NCI-H510A (cell line): Measurements from ENCODE around the gene SUPT16H.
"Not testable (repeated sequence)": the region's sequence is repeated elsewhere in the genome, so short reads cannot be mapped to it uniquely, and the experiment has no call there.

Experiments
- DNase-seq: peaks from one replicate; lab custom pipeline; 2025; lab: John Stamatoyannopoulos, UW

The SUPT16H gene

DNA sequence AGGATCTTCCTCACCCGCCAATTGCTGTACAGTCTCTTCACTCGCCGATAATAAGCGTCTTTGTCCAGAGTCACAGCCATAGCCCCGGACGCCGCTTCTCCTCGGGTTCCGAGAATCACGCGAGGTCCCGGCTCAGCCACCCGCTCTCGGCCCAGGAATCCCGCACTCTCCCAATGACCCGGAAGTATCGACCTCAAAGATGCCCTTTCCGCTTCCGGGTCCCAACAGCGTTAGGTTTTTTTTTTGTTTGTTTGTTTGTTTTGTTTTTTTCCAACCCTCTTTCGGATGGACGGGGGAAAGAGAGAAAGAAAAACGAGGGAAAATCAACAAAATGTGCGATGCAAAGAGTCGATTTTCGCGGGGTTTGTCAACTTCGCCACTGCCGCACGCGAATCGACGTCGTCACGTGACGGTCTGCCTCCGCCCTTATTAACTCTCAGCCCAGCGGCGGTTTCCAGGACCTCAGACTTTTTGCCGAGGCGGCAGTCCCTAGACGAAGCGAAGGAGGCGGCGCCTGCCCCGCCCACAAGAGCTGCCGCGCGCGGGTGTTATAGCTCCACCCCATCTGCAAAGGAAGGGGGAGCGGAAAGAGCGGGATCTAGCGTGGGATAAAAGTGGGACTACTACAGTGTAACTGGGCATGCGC, at the start of gene SUPT16H:
Gene SUPT16H, minus strand, starts transcription at position 172 of the 646 bp plus-strand sequence. Its CDS starts 92 bp downstream, at position 80.
- DNase-seq: peak; percentile 96

DNA sequence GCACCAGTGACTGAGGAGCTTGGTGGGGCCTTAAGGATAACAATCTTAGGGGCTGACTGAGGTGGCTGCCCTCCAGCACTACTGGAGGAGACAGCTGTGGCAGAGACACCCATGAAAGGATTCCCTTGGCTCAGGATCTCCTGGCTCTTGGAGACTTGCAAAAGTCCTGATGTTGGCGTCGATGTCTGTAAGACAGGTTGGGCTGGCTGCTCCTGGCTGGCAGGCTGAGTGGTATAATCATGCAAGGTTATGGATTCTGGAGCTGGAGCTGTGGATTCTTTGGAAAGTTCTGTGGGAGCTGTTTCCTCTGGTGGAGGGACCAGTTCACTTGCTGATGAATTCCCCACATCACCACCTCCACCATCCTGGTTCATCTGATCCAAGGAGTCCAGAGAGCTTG, 47.3 kb upstream of the SUPT16H start:
- DNase-seq: no peak

DNA sequence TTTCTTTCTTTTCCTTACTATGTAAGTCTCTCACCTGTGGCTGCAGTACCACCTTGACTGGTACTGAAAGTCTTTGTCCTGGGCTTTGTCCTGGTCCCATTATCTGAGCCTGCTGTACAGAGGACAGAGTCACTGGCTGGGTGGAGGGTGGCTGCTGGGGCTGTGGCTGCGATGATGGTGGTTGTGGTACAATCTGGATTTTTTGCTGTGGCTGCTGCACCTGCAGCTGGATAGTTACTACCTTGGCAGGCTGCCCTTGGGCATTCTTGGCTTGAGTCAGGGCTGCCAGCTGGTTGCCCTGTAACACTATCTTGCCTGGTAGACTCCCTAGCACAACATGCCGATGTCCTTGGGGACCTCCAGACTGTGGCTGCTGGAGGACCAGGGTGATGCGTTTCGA, 45.1 kb upstream of the SUPT16H start:
- no peak for DNase-seq

DNA sequence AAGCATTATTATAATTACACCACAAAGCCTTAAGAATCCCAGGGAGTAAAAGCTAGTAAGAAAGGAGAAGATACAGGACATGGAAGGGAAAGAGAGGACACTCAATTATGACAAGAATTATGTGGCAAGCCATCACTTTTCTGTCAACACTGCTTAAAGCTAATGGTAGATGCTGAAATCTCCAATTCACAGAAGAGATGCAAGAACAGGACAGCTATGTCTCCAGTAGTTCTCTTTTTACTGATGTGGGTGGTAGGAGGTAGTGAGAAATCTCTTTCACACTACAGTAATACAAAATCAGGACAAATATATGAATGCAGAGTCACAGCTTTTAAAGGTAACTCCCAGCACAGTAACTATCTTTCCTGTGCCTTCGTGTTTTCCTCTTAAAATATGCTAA, 42.9 kb upstream of the SUPT16H start:
- DNase-seq: no peak

DNA sequence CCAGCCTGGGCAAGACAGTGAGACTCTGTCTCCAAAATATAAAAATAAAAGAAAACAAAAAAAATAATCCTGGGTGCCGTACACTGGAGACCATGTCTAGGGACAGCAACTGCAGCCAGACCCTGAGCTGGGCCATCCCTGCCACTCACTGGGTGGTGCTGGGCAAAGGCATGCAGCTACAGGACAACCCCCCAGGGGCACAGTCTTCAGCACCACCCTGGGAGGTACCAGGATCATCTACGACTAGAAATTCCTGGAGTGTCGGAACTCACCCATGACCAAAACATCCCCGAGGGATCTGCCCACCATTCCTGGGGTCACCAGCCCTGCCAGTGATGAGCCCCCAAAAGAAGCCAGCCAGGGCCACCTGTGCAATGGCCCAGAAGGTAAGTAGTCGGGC, 35.7 kb upstream of the SUPT16H start:
- DNase-seq: no peak

DNA sequence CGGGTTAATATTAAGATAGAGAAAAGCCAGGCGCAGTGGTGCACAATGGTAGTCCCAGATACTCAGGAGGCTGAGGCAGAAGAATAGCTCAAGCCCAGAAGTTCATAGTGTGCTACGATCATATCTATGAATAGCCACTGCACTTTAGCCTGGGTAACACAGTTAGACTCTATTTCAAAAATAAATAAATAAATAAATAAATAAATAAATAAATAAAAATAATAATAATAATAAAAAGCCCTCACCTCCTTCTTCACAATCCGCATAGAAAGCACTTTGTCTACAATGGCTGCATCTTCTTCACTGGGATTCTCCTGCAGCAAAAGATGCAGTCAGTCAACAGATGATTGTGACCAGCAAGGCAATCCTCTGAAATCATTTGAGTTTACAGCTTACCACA, 31.5 kb upstream of the SUPT16H start:
- DNase-seq: no peak

DNA sequence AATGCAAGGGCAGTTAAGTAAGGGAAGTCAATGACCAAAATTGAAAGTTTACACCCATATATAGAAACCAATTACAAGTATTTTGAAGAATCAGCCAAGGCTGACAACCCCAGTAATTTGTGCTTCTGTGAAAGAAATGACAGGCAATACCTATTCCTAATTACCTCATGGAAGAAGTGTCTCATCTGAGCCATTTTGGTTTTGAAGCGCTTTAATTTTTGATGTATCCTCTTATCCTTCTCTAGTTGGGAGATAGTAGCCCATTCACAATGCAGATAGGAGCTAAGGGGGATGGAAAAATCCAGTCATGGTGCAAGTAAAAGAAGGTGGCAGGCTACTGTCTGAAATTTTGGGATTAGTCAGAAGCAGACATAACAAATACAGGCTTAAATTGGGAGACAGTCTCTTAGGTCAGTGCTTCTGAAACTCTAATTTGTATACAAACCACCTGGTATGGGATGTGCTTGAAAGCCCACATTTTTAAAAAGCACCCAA, 30.4 kb upstream of the SUPT16H start:
- no peak for DNase-seq

DNA sequence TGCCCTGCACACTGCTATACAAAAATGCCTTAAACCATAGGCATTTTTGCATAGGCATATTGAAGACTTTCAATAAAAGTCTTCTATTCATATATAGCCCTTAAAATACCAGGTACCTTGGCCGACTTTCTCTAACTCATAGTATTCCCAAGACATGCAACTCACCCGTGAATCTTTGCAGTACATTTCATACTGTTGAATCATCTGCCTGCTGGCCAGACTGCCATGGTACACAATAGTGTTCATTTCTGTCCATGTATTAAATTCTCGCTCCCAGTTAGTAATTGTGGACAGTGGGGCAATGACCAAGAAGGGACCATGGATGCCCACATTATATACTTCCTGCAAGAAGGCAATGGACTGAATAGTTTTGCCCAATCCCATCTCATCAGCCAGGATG, 24.3 kb upstream of the SUPT16H start:
- no peak for DNase-seq

DNA sequence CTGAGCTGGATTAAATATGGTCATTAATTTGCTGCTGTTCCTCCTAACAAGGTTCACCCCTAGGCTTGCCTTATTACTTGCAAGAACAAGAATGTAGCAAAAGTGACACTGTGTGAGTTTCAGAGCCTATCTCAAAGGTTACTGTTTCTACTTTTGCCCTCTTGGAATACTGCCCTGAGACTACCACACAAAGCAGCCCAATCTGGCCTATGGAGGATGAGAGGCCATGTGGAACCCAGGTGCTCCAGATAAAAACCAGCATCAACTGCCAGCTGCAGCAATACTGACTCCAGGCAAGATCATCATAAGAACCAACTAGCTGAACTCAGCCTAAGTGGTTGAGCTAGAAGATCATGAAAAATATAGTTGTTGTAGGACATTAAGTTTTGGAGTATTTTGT, 22.4 kb upstream of the SUPT16H start:
- no peak for DNase-seq

DNA sequence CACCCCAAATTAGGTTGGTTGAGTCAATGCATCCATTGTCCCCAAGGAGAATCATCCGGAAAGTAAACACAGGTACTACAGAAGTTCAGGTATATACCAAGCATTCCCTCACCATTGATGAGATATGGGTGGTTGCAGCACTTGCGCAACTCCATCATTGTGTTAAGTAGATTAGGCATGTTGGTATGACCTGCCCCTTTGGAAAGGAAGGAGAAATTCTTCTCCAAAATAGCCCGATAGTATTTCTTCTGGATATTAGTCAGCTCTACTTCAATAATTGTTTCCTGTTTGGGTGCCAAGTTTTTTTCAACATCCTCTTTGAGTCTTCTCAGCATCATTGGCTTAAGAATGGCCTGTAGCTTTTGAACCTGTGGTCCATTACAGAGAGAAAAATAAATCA, 21.3 kb upstream of the SUPT16H start:
- no peak for DNase-seq

DNA sequence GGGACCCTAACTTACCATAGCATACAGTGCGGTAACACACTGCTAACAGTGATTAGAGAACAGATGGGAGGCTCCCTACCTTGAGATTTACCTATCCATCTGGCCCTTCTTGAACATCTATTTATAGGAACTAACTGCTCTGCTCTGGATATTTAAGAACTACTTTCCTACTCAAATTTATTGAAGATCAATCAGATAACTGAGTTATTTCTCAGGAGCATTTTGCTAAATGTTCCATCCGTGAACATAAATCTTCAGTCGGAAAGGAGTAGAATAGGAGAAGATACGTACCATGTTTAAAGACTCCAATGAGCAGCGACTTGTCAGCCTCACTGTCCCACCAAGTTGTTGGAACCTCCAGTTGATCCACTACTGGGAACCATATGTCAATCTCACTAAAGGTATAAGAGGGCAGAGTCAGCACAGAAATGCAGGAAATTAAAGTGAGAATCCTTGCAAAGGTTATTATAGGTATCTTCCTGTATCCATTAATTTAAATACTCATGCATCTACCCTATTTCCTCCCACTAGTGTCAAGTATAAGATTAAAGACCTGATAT, 15.6 kb upstream of the SUPT16H start:
- no peak for DNase-seq

DNA sequence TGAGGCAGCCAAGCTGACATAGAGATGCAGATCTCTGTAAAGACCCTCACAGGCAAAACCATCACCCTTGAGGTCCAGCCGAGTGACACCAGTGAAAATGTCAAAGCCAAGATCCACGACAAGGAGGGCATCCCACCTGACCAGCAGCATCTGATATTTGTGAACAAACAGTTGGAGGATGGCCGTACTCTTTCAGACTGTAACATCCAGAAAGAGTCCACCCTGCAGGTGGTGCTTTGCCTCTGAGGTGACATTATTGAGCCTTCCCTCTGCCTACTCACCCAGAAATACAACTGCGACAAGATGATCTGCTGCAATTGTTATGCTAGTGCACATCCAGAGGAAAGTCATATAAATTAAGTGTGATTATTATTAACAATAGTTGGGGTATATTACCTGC, 15.1 kb upstream of the SUPT16H start:
- no peak for DNase-seq

DNA sequence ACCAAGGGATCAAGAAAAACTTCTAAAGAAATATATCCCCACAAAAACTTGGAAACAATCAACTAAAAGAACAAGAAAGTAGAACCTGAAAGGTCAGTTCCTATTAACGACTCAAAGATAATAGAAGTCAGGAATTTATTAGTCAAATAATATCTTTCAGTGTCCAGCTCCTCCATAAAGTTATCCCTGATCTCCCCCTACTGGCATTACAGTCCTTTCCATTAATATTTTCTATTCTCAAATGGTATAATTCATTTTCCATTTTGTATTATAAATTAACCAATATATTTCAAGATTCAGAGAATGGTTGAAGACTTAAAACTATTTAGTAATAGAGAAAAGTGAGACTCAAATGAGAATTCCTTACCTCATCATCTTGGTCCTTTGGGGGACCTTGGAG, 11.6 kb upstream of the SUPT16H start:
- no peak for DNase-seq

DNA sequence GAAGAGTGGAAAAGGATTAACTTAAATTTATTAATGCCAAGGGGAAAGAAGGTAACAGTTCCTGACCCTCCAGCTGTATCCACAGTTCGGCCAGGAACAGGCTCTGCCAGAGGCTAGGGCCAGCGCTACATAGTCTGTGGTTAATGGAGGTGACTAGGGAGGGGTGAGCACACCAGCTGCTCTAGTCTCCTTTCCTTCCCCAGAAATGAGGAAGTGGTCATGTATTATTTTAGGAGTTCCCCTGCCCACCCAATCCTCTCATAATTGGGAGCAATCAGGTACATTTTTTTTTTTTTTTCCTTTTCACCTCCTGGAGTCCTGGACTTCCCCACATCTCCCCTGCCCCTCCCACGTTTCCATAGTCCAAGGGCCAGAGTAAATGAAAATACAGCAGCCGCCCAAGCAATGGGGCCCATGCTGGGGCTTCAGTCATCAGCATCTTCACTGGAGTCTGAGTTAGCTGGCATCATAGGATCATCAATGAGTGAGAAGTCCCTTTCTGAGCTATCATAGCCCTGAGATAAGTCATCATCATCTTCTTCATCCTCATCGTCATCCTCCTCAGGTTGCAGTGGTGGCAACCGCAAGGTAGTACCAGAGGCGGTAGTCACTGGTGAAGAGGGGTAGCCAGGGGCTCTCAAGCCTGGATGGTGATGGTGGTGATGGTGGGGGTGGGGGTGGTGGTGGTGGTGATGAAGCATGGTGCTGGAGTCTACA, 1.5 kb upstream of the SUPT16H start:
- DNase-seq: no peak

DNA sequence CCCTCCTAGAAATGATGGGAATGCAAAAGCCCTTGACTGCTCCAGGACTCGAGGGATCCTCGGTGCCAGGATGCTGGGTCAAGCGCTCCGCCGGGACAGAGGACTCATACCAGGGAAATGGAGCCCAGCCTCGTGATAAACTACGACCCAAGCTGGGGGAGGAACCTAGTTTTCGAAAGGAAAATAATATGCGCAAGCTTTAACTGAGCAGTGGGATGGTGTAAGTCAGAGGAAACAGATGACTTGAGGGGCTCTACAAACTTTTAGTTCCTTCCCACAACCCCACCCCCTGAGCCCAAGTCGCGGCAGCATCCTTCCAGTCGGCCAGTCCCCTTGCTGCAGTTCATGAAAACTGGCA, 654 bp upstream of the SUPT16H start:
- no peak for DNase-seq

DNA sequence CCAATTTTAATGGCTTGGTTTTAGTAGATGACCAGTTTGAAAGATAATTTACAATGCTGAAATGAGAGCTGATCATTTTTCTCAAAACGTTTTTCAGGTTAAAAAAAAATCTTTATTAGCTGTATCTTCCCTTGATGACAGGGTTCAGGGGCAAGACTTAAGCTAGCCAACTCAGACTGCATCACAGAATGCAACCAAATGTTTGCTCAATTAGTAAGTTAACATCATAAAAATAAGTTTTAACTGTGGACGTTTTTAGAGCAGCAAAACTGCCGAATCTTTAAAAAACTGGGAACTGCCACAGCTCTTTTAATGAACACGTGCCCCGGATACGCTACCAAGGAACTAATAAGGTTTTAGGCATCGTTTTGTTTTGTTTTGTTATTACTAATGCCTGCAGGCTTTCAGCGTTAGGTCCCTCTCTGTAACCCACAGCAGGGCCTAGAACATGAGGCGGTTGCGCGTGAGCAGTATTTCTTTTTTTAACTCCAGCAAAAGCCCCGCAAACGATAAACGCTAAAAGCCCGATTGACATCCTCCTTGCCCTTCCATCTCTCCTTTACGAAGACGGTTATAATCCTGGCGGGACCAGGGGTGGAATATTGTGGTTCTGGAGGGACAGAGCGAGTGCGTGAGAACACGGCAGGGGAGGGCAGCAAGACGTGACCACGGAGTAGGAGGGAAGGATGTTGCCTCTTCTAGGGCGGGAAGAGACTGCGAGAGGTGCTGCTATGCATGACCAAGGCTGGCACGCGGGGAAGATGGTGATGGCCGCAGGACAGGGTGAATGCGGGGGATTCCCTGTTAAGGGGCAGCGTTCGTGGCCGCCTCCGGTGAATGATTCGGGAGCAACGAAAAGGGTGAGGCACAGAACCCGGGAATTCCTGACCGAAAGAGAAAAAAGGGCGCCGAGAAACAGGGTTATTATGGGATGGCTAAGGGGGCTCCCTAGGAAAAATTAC, 652 bp downstream of the SUPT16H start:
- DNase-seq: peak; percentile 29

DNA sequence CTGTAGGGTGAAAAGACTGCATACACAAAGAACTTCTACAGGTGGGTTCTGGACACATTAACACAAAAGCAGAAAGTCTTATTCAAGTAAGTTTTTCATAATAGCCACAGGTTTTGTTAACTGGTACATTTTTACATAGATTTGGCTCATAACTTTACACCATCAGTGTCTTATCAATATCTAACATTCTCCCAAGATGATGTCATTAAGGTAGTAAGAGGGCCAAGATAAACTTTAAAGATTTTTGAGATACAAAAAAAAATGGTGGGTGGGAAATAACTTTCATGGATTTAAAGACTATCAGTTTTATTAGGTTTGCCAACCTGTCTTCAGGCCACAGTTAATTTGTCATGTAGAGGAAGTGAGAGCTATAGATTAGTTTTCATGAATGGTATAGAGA, 1.7 kb downstream of the SUPT16H start:
- no peak for DNase-seq

DNA sequence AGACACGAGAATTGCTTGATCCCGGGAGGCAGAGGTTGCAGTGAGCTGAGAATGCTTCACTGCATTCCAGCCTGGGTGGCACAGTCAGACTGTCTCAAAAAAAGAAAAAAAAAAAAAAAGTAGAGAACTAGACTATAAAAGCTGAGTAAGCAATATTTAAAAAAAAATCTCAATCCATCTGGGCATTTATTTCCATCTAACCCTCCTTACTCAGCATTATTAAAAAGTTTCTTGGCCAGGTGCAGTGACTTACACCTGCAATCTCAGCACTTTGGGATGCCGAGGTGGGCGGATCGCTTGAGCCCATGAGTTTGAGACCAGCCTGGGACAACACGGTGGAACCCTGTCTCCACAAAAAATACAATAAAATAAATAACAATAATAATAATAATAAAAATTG, 4.5 kb downstream of the SUPT16H start:
- no peak for DNase-seq

DNA sequence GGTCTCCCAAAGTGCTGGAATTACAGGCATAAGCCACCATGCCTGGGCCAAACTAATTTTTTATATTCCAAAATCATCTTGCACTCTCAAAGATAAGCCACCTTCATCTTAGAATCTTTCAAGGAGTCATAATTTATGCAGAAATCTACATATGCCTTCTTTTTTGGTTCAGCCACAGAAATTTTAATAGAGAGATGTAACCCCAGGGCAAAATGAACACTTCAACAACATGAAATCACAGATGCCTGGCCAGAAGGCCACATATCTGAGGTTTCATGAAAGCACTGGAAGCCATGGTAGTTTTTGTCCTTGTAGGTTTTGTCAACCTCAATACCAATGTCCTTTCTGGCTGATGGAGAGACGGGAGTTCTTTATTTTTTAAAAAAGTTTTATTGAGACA, 9.8 kb downstream of the SUPT16H start:
- DNase-seq: no peak

DNA sequence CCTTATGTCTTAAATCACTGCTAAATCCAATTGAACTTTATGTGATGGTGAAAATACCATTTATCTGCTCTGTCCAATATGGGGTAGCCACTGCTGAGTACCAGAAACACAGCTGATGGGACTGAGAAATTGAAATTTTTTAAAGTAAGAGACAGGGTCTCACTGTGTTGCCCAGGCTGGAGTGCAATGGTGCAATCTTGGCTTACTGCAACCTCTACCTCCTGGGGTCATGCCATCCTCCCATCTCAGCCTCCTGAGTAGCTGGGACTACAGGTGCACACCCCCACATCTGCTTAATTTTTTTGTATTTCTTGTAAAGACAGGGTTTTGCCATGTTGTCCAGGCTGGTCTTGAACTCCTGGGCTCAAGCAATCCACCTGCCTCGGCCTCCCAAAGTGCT, 11.0 kb downstream of the SUPT16H start:
- DNase-seq: not testable (repeated sequence)

DNA sequence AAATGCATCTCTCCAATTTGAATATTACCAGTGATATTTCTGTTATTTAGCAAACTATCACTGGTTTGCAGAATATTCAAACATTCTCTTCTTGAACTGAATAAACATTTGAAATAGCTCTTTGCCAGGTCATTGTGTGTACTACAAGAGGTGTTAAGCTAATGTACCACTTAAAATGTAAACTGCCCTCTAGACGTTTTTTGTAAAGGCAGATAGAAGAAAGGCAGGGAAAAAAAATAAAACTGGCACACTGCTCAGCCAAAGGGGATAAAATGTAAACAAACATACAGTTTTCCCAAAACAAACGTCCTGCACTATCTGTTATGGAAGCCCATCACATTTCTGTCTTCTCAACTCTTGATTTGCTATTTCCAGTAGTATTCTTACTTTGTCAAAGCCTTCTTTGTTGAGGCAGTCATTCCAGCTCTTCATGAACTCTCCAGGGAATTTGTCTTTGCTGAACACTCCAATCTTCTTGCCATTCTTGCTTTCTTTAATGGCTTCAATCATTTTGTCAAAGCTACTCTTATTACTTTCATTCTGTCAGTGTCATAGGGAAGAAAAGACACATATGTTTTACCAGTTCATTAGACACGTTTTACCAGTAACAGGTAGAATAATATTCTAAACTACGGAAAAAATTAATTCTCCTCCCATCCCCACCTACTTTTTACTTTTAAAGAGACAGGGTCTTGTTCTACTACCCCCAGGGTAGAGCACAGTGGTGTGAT, 13.7 kb downstream of the SUPT16H start:
- DNase-seq: no peak
